Smooth muscle cell (in vitro differentiated cells): ENCODE data around the gene RAC2. TPM values are rescaled to one million over a fixed set of nuclear protein-coding genes. Genes with fewer than 3 reads are reported as not detected.

Source experiments
- DNase-seq: peaks from one replicate; lab custom pipeline; 2025; ENCODE audit not compliant: unreplicated experiment; lab: John Stamatoyannopoulos, UW
- H2AFZ ChIP-seq: fragments of 200-600 bp; sonication (generic); 2 replicates; pipeline ENCODE4 v1.6.0; 2016; ENCODE audit warnings: antibody characterized with exemption, low read depth, mild to moderate bottlenecking
- H3F3A ChIP-seq: fragments of 200-600 bp; sonication (generic); 2 replicates; pipeline ENCODE4 v1.6.0; 2017; ENCODE audit warnings: antibody characterized with exemption, low read depth
- H3K27ac ChIP-seq: fragments of 200-600 bp; sonication (generic); 2 replicates; pipeline ENCODE4 v1.5.1; 2016; ENCODE audit warnings: low read depth, mild to moderate bottlenecking
- H3K27me3 ChIP-seq: fragments of 200-600 bp; sonication (generic); 2 replicates; pipeline ENCODE4 v1.6.1; 2016; ENCODE audit warnings: low read depth, mild to moderate bottlenecking
- H3K36me3 ChIP-seq: fragments of 200-600 bp; sonication (generic); 2 replicates; pipeline ENCODE4 v1.5.1; 2016; ENCODE audit warnings: low read depth
- H3K4me1 ChIP-seq: fragments of 200-600 bp; sonication (generic); 2 replicates; pipeline ENCODE4 v1.5.1; 2016; ENCODE audit warnings: low read depth
- H3K4me2 ChIP-seq: fragments of 200-600 bp; sonication (generic); 2 replicates; pipeline ENCODE4 v1.6.0; 2016; ENCODE audit warnings: mild to moderate bottlenecking
- H3K4me3 ChIP-seq: fragments of 200-600 bp; sonication (generic); 2 replicates; pipeline ENCODE4 v1.5.1; 2016; ENCODE audit warnings: mild to moderate bottlenecking
- H3K79me2 ChIP-seq: fragments of 200-600 bp; sonication (generic); 2 replicates; pipeline ENCODE4 v1.6.0; 2016; ENCODE audit warnings: low read depth, mild to moderate bottlenecking
- H3K9ac ChIP-seq: fragments of 200-600 bp; sonication (generic); 2 replicates; pipeline ENCODE4 v1.6.0; 2016; ENCODE audit warnings: low read depth
- H3K9me3 ChIP-seq: fragments of 200-600 bp; sonication (generic); replicated peaks from 2 replicates; pipeline ENCODE4 v1.5.1; 2016; ENCODE audit warnings: low read depth
- H4K20me1 ChIP-seq: fragments of 200-600 bp; sonication (generic); 2 replicates; pipeline ENCODE4 v1.6.0; 2016; ENCODE audit warnings: low read depth
- CTCF ChIP-seq: fragments of 200-600 bp; sonication (generic); IDR thresholded peaks from 2 replicates; pipeline ENCODE4 v1.5.1; 2017; ENCODE audit warnings: borderline replicate concordance, mild to moderate bottlenecking, antibody characterized with exemption; ENCODE audit not compliant: insufficient read depth, poor library complexity, severe bottlenecking
- WGBS: methylation state at CpG from one replicate; pipeline ENCODE4 v1.1.7; 2016; ENCODE audit warnings: low lambda C conversion rate; 5-methylcytosine and 5-hydroxymethylcytosine counted together
- polyA plus RNA-seq: library from polyadenylated mRNA; unstranded; fragments of >200 nt; fragmentation: Nextera tagmentation; extraction: Ambion mirVana; gene quantifications from 2 replicates; pipeline ENCODE4 v1.2.1, GENCODE V29; 2016
- total RNA-seq: library from RNA; depleted of rRNA; stranded (reverse); fragments of >200 nt; gene quantifications from 2 replicates; pipeline ENCODE4 v1.2.3, GENCODE V29; 2014

RAC2 gene
- total and polyA plus RNA-seq, 2 experiments from 2014 or later, result 3.6 to 4.0 TPM

GRCh38 chr22:37198258-37199102 lies 45.6 kb downstream of the RAC2 start:
- H4K20me1 ChIP-seq, result no peaks in the 10 kb centered on the region
- H3K36me3 ChIP-seq, result no peaks in the 10 kb centered on the region
- H3K9ac ChIP-seq, result peak overlapping the region; percentile 62
- peaks cover 16% of the 10 kb centered on the region for H3F3A ChIP-seq
- H3K79me2 ChIP-seq, result no peaks in the 10 kb centered on the region
- peak overlapping the region; percentile 60 for H3K4me3 ChIP-seq
- no peaks in the 10 kb centered on the region for H3K27me3 ChIP-seq
- DNase-seq, result peak; percentile 77
- peak; percentile 94 for TF ChIP-seq CTCF
- peaks cover 11% of the 10 kb centered on the region for H3K4me1 ChIP-seq
- peak overlapping the region; percentile 91 for H3K4me2 ChIP-seq
- H3K9me3 ChIP-seq, result no peaks in the 10 kb centered on the region
- H3K27ac ChIP-seq, result peak overlapping the region; percentile 75
- WGBS, result 4% methylated on average over 44 of the region's 51 CpGs
- H2AFZ ChIP-seq, result peak overlapping the region; percentile 58

GRCh38 chr22:37197451-37198257 lies 46.4 kb downstream of the RAC2 start:
- Histone ChIP-seq H2AFZ (no peak overlapping the region), H3K9ac (peak overlapping the region; percentile 25), H3K9me3 (no peaks in the 10 kb centered on the region), H4K20me1 (no peaks in the 10 kb centered on the region), H3K27ac (peak overlapping the region; percentile 84), H3K4me3 (peak overlapping the region; percentile 60), H3K36me3 (no peaks in the 10 kb centered on the region), H3K79me2 (no peaks in the 10 kb centered on the region), H3K27me3 (no peaks in the 10 kb centered on the region), H3K4me2 (peak overlapping the region; percentile 91), H3F3A (peaks cover 17% of the 10 kb centered on the region), H3K4me1 (peaks cover 11% of the 10 kb centered on the region)
- no peak for DNase-seq
- 48% methylated on average over 12 of the region's 12 CpGs for WGBS
- TF ChIP-seq CTCF, result no peak

DNA sequence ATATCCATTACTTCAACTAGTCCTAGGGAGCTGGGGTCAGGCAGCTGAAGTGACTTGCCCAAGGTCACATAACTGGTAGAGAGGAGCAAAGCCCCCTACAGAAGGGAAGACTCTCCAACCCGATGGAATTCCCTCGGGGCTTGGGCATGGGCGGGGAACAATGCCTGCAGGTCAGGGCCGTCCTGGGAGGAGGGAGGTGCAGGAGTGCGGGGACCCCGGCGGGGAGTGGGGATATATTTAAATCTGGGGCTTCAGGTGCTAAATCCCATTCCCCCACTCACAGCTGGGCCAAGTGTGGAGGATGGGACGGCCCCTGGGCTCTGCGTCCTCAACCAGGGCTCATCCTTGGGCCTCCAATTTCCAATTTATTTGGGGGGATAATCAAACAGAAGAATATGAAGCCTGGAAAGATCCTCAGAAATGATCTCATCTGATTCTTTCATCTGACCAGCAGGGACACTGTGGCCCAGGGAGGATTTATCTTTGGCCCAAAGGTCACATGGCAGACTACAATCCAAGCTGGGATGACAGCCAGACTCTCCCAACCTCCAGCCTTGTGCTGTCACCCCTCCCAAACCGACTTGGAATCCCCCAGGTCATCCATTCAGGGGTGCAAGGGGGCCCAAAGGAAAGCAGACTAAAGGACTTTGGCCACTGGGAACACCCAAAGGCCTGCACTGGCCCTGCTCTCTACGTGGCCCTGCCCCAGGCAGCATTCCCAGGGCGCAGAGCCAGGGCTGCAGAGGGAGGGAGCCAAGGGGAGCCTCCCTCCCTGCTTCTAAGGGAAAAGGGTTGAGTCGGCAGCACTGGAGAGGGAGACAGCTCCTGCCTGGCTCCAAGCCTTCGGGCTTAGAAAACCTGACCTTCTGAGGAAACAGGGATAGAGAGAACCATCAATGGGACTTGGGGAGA lies 47.3 kb downstream of the RAC2 start:
- H3K27ac ChIP-seq, result peak overlapping the region; percentile 84
- WGBS, result 71% methylated on average over 14 of the region's 14 CpGs

More for the DNA sequence above, 47.3 kb downstream of the RAC2 start:
- Histone ChIP-seq H3K4me1 (peaks cover 11% of the 10 kb centered on the region), H4K20me1 (no peaks in the 10 kb centered on the region), H3K4me2 (peak overlapping the region; percentile 12), H3K27me3 (no peaks in the 10 kb centered on the region), H3K9me3 (no peaks in the 10 kb centered on the region), H3F3A (peaks cover 17% of the 10 kb centered on the region), H3K36me3 (no peaks in the 10 kb centered on the region), H2AFZ (no peak overlapping the region), H3K79me2 (no peaks in the 10 kb centered on the region), H3K9ac (no peak overlapping the region), H3K4me3 (no peak overlapping the region)
- DNase-seq, result no peak
- TF ChIP-seq CTCF, result no peak
